ENCODE measurements around the gene CADPS2. TPM values are rescaled to one million over a fixed set of nuclear protein-coding genes. Genes with fewer than 3 reads are reported as not detected.
"Not testable (repeated sequence)": the region's sequence is repeated elsewhere in the genome, so short reads cannot be mapped to it uniquely, and the experiment has no call there.

CADPS2 gene
- total and polyA plus RNA-seq, 2 donors (not counting 1 experiment from before 2014, with no cell fraction given), result not detected

DNA sequence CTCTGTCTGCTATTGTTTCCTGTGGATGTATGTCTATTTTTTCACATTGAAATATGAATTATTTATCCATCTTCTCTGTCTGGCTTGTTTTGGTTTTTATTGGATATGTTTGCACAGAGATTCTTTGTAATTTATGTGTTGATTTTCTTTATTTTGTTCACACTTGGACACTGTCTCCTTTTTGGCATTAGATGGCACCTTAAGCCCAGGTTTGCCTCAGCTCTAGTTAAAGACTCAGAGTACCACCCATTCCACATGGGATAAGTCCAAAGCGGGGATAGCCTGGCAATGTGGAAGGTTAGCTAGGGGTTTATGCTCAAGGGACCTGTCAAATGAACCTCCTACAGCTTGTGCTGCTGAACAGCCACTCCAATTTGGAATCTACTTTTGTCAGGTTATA lies 595.8 kb downstream of the CADPS2 start:
- no peaks in the 10 kb centered on the region for H3K9me3 ChIP-seq (ENCODE audit: control extremely low read depth in 1 of 3, control insufficient read depth in 2 of 3, insufficient read depth in 1 of 3, low read length in 2 of 3)
- peaks cover 6% of the 10 kb centered on the region for H3K27me3 Mint-ChIP-seq
- ATAC-seq (ENCODE audit: low read depth) (no peak), DNase-seq (no peak)
- H3K36me3 ChIP-seq (replicated peaks in 1 of 2; ENCODE audit: control extremely low read depth in 1 of 2, control insufficient read depth in 1 of 2, extremely low read depth in 1 of 2, insufficient read depth in 2 of 2, low read length in 1 of 2), result no peaks in the 10 kb centered on the region
- no peak overlapping the region for H3K4me3 ChIP-seq (ENCODE audit: control extremely low read depth in 1 of 5, extremely low read depth in 1 of 5, insufficient read depth in 1 of 5, low read depth in 2 of 5, low read length in 4 of 5)
- no peaks in the 10 kb centered on the region for H3K79me2 ChIP-seq (ENCODE audit: control insufficient read depth, insufficient read depth, low read length)
- no peaks in the 10 kb centered on the region for H3K4me1 Mint-ChIP-seq
- H2AFZ ChIP-seq (ENCODE audit: insufficient read depth, low read depth, low read length, poor library complexity, severe bottlenecking), result no peak overlapping the region
- H3K4me3 Mint-ChIP-seq, result no peak overlapping the region
- H3K4me2 ChIP-seq (replicated peaks; ENCODE audit: low read depth, low read length, poor library complexity, severe bottlenecking), result no peak overlapping the region
- H3K4me1 ChIP-seq (ENCODE audit: control insufficient read depth in 2 of 2, insufficient read depth in 2 of 2, low read length in 2 of 2), result no peaks in the 10 kb centered on the region
- TF ChIP-seq, protein P1, sequence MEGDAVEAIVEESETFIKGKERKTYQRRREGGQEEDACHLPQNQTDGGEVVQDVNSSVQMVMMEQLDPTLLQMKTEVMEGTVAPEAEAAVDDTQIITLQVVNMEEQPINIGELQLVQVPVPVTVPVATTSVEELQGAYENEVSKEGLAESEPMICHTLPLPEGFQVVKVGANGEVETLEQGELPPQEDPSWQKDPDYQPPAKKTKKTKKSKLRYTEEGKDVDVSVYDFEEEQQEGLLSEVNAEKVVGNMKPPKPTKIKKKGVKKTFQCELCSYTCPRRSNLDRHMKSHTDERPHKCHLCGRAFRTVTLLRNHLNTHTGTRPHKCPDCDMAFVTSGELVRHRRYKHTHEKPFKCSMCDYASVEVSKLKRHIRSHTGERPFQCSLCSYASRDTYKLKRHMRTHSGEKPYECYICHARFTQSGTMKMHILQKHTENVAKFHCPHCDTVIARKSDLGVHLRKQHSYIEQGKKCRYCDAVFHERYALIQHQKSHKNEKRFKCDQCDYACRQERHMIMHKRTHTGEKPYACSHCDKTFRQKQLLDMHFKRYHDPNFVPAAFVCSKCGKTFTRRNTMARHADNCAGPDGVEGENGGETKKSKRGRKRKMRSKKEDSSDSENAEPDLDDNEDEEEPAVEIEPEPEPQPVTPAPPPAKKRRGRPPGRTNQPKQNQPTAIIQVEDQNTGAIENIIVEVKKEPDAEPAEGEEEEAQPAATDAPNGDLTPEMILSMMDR (IDR thresholded peaks at IDR 0.05), result no peak
- TF ChIP-seq EZH2 (IDR thresholded peaks at IDR 0.05; ENCODE audit: borderline replicate concordance, insufficient read depth, low read depth, low read length, poor library complexity, severe bottlenecking), result no peak
- no CpG with 5 or more reads among the region's 1 CpG for WGBS (ENCODE audit: insufficient coverage)
- ChIA-PET CTCF (no interaction called here), POLR2A (no interaction called here)
- H3K27ac ChIP-seq (ENCODE audit: low read length in 2 of 2), result no peak overlapping the region
- no peaks in the 10 kb centered on the region for H3K9me3 Mint-ChIP-seq (ENCODE audit: insufficient read depth)
- no peaks in the 10 kb centered on the region for H3K27me3 ChIP-seq (replicated peaks in 1 of 4; ENCODE audit: control extremely low read depth in 1 of 4, control insufficient read depth in 3 of 4, insufficient read depth in 4 of 4, low read length in 3 of 4)
- no peaks in the 10 kb centered on the region for H4K20me1 ChIP-seq (ENCODE audit: control insufficient read depth, insufficient read depth, low read length, poor library complexity, severe bottlenecking)
- no peak overlapping the region for H3K9ac ChIP-seq (ENCODE audit: low read length)
- H3K27ac Mint-ChIP-seq, result no peak overlapping the region
- intact Hi-C loops (cut with micrococcal nuclease), result no loop called here

DNA sequence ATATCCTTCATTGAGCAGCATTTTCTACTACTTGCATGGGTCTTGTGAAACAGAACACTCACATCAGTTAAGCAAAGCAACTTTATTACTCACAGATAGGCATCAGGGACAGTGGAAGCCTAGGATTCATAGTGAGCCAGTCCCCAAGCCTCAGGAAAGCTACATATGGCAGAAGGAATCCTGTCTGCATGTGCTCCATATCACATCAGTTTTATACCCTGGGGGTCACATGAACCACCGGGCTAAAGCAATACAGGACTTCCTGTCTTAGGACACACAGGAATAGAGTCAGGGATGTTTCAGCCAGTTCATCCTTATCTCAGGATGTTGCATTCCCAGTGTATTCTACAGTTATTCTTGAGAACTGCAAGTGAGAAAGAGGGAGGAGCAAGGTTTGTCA lies 596.8 kb downstream of the CADPS2 start:
- CTCF ChIA-PET, result no interaction called here

DNA sequence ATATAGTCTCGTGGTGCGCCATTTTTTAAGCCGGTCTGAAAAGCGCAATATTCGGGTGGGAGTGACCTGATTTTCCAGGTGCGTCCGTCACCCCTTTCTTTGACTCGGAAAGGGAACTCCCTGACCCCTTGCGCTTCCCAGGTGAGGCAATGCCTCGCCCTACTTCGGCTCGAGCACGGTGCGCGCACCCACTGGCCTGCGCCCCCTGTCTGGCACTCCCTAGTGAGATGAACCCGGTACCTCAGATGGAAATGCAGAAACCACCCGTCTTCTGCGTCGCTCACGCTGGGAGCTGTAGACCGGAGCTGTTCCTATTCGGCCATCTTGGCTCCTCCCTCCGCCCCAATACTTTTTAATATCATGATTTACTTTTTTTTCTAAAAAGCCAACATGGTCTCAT lies 601.7 kb downstream of the CADPS2 start:
- H3K4me3 ChIP-seq (ENCODE audit: control extremely low read depth in 1 of 5, extremely low read depth in 1 of 5, insufficient read depth in 1 of 5, low read depth in 2 of 5, low read length in 4 of 5); H3K27ac Mint-ChIP-seq; ATAC-seq (ENCODE audit: low read depth); H3K9ac ChIP-seq (ENCODE audit: low read length); H3K9me3 ChIP-seq (ENCODE audit: control extremely low read depth in 1 of 3, control insufficient read depth in 2 of 3, insufficient read depth in 1 of 3, low read length in 2 of 3); H3K27ac ChIP-seq (ENCODE audit: low read length in 2 of 2); H3K79me2 ChIP-seq (ENCODE audit: control insufficient read depth, insufficient read depth, low read length); H3K9me3 Mint-ChIP-seq (ENCODE audit: insufficient read depth); H3K36me3 ChIP-seq (replicated peaks in 1 of 2; ENCODE audit: control extremely low read depth in 1 of 2, control insufficient read depth in 1 of 2, extremely low read depth in 1 of 2, insufficient read depth in 2 of 2, low read length in 1 of 2); H2AFZ ChIP-seq (ENCODE audit: insufficient read depth, low read depth, low read length, poor library complexity, severe bottlenecking); intact Hi-C loops (cut with micrococcal nuclease); H3K4me3 Mint-ChIP-seq; H3K4me1 ChIP-seq (ENCODE audit: control insufficient read depth in 2 of 2, insufficient read depth in 2 of 2, low read length in 2 of 2); DNase-seq; H3K27me3 Mint-ChIP-seq; H4K20me1 ChIP-seq (ENCODE audit: control insufficient read depth, insufficient read depth, low read length, poor library complexity, severe bottlenecking); POLR2A ChIA-PET; H3K4me2 ChIP-seq (replicated peaks; ENCODE audit: low read depth, low read length, poor library complexity, severe bottlenecking); H3K27me3 ChIP-seq (replicated peaks in 1 of 4; ENCODE audit: control extremely low read depth in 1 of 4, control insufficient read depth in 3 of 4, insufficient read depth in 4 of 4, low read length in 3 of 4); CTCF ChIA-PET; H3K4me1 Mint-ChIP-seq: not testable (repeated sequence)
- WGBS (ENCODE audit: insufficient coverage), result 97% methylated on average over 8 of the region's 24 CpGs

More for the DNA sequence above, 596.8 kb downstream of the CADPS2 start:
- Histone ChIP-seq H3K4me3 (ENCODE audit: control extremely low read depth in 1 of 5, extremely low read depth in 1 of 5, insufficient read depth in 1 of 5, low read depth in 2 of 5, low read length in 4 of 5) (no peak overlapping the region), H3K79me2 (ENCODE audit: control insufficient read depth, insufficient read depth, low read length) (no peaks in the 10 kb centered on the region), H3K36me3 (replicated peaks in 1 of 2; ENCODE audit: control extremely low read depth in 1 of 2, control insufficient read depth in 1 of 2, extremely low read depth in 1 of 2, insufficient read depth in 2 of 2, low read length in 1 of 2) (no peaks in the 10 kb centered on the region), H3K9ac (ENCODE audit: low read length) (no peak overlapping the region), H3K4me1 (ENCODE audit: control insufficient read depth in 2 of 2, insufficient read depth in 2 of 2, low read length in 2 of 2) (no peaks in the 10 kb centered on the region), H3K4me2 (replicated peaks; ENCODE audit: low read depth, low read length, poor library complexity, severe bottlenecking) (no peak overlapping the region), H3K27me3 (replicated peaks in 1 of 4; ENCODE audit: control extremely low read depth in 1 of 4, control insufficient read depth in 3 of 4, insufficient read depth in 4 of 4, low read length in 3 of 4) (no peaks in the 10 kb centered on the region), H4K20me1 (ENCODE audit: control insufficient read depth, insufficient read depth, low read length, poor library complexity, severe bottlenecking) (no peaks in the 10 kb centered on the region), H2AFZ (ENCODE audit: insufficient read depth, low read depth, low read length, poor library complexity, severe bottlenecking) (no peak overlapping the region), H3K27ac (ENCODE audit: low read length in 2 of 2) (no peak overlapping the region), H3K9me3 (ENCODE audit: control extremely low read depth in 1 of 3, control insufficient read depth in 2 of 3, insufficient read depth in 1 of 3, low read length in 2 of 3) (no peaks in the 10 kb centered on the region)
- H3K4me1 Mint-ChIP-seq, result no peaks in the 10 kb centered on the region
- POLR2A ChIA-PET, result no interaction called here
- H3K27ac Mint-ChIP-seq, result no peak overlapping the region
- no peak overlapping the region for H3K4me3 Mint-ChIP-seq
- H3K9me3 Mint-ChIP-seq (ENCODE audit: insufficient read depth), result no peaks in the 10 kb centered on the region
- TF ChIP-seq EZH2 (IDR thresholded peaks at IDR 0.05; ENCODE audit: borderline replicate concordance, insufficient read depth, low read depth, low read length, poor library complexity, severe bottlenecking), result no peak
- TF ChIP-seq, protein P1 (IDR thresholded peaks at IDR 0.05), result no peak
- no CpG with 5 or more reads among the region's 1 CpG for WGBS (ENCODE audit: insufficient coverage)
- DNase-seq (no peak), ATAC-seq (ENCODE audit: low read depth) (no peak)
- intact Hi-C loops (cut with micrococcal nuclease), result no loop called here
- H3K27me3 Mint-ChIP-seq, result peaks cover 3% of the 10 kb centered on the region
